Central memory CD8-positive, alpha-beta T cell (primary cell): ENCODE measurements around the gene GRIPAP1.

Experiments
- ATAC-seq: fragments of 150-1000 bp; cut with Tn5 transposase; replicated peaks from 2 replicates; pipeline ENCODE4 v1.10.0; 2022; ENCODE audit warnings: mild to moderate bottlenecking, moderate FRiP score, moderate number of reproducible peaks; ENCODE audit not compliant: poor library complexity, severe bottlenecking; ENCODE audit errors: extremely low read depth
- DNase-seq, 2 donors: peaks; one replicate each; pipeline ENCODE4 v3.0.0; 2021; ENCODE audit warnings: low spot score in 2 of 2
- H3K27ac Mint-ChIP-seq: one replicate; pipeline ENCODE4 v1.8.0; 2022; ENCODE audit warnings: low read depth, mild to moderate bottlenecking, moderate library complexity, mixed read lengths
- H3K27me3 Mint-ChIP-seq: one replicate; pipeline ENCODE4 v1.8.0; 2022; ENCODE audit warnings: mixed read lengths
- H3K36me3 Mint-ChIP-seq: one replicate; pipeline ENCODE4 v1.8.0; 2022; ENCODE audit warnings: mild to moderate bottlenecking, moderate library complexity, mixed read lengths; ENCODE audit not compliant: insufficient read depth
- H3K4me1 Mint-ChIP-seq: one replicate; pipeline ENCODE4 v1.8.0; 2022; ENCODE audit warnings: mixed read lengths
- H3K4me3 Mint-ChIP-seq: one replicate; pipeline ENCODE4 v1.8.0; 2022; ENCODE audit warnings: mild to moderate bottlenecking, moderate library complexity, mixed read lengths
- H3K9me3 Mint-ChIP-seq: one replicate; pipeline ENCODE4 v1.8.0; 2022; ENCODE audit warnings: mixed read lengths

GRIPAP1 gene

GRCh38 chrX:49002091-49002935 lies at the start of gene GRIPAP1:
GRIPAP1 (minus strand) TSS chrX:49002264; CDS start chrX:49002229, 35 bp downstream.
- peak within 1 kb of the TSS; percentile 99 for H3K4me3 Mint-ChIP-seq
- no peaks in the 10 kb centered on the region for H3K27me3 Mint-ChIP-seq
- H3K9me3 Mint-ChIP-seq: no peaks in the 10 kb centered on the region
- DNase-seq (peak; percentile 54 to 80), ATAC-seq (peak; percentile 73)
- peak within 1 kb of the TSS; percentile 99 for H3K27ac Mint-ChIP-seq
- H3K4me1 Mint-ChIP-seq: peaks cover 31% of the 10 kb centered on the region
- H3K36me3 Mint-ChIP-seq: peaks cover 29% of the 10 kb centered on the region

GRCh38 chrX:49043987-49044281 lies 41.9 kb upstream of the GRIPAP1 start:
- ATAC-seq: no peak
- DNase-seq: no peak
- Mint-ChIP-seq H3K9me3 (no peaks in the 10 kb centered on the region), H3K27ac (peak overlapping the region; percentile 94), H3K4me3 (peak overlapping the region; percentile 79), H3K36me3 (peaks cover 14% of the 10 kb centered on the region), H3K4me1 (peaks cover 29% of the 10 kb centered on the region), H3K27me3 (no peaks in the 10 kb centered on the region)

GRCh38 chrX:49043220-49043986 lies 41.3 kb upstream of the GRIPAP1 start, which contains the start of gene TFE3:
TFE3 (minus strand) TSS chrX:49043357; CDS start chrX:49043226, 131 bp downstream.
- Mint-ChIP-seq H3K4me3 (peak within 1 kb of the TSS; percentile 79), H3K36me3 (peaks cover 16% of the 10 kb centered on the region), H3K27ac (peak within 1 kb of the TSS; percentile 94), H3K4me1 (peaks cover 29% of the 10 kb centered on the region), H3K27me3 (no peaks in the 10 kb centered on the region), H3K9me3 (no peaks in the 10 kb centered on the region)
- DNase-seq: peak; percentile 78 to 96
- ATAC-seq: peak; percentile 91

- no peaks in the 10 kb centered on the region for H3K9me3 Mint-ChIP-seq
- peak overlapping the region; percentile 79 for H3K4me3 Mint-ChIP-seq
- ATAC-seq (no peak), DNase-seq (peak in 1 of 2 donors; percentile 13)
- H3K27me3 Mint-ChIP-seq: no peaks in the 10 kb centered on the region
- H3K4me1 Mint-ChIP-seq: peaks cover 29% of the 10 kb centered on the region
- H3K36me3 Mint-ChIP-seq: peaks cover 21% of the 10 kb centered on the region
- peak overlapping the region; percentile 94 for H3K27ac Mint-ChIP-seq
Observed at GRCh38 chrX:49042581-49043219, 40.6 kb upstream of the GRIPAP1 start.

GRCh38 chrX:49041744-49042580 lies 39.9 kb upstream of the GRIPAP1 start:
- DNase-seq: no peak
- H3K4me1 Mint-ChIP-seq: peaks cover 29% of the 10 kb centered on the region

GRCh38 chrX:49040376-49040955 lies 38.4 kb upstream of the GRIPAP1 start:
- Mint-ChIP-seq H3K27me3 (no peaks in the 10 kb centered on the region), H3K4me1 (peaks cover 29% of the 10 kb centered on the region)

More at GRCh38 chrX:49041744-49042580, 39.9 kb upstream of the GRIPAP1 start:
- peak overlapping the region; percentile 94 for H3K27ac Mint-ChIP-seq
- no peak for ATAC-seq
- H3K36me3 Mint-ChIP-seq: peaks cover 28% of the 10 kb centered on the region
- H3K27me3 Mint-ChIP-seq: no peaks in the 10 kb centered on the region
- H3K9me3 Mint-ChIP-seq: no peaks in the 10 kb centered on the region
- H3K4me3 Mint-ChIP-seq: peak overlapping the region; percentile 79

GRCh38 chrX:49039598-49040375 lies 37.7 kb upstream of the GRIPAP1 start:
- Mint-ChIP-seq H3K27ac (peak overlapping the region; percentile 68), H3K36me3 (peaks cover 33% of the 10 kb centered on the region), H3K4me1 (peaks cover 29% of the 10 kb centered on the region), H3K27me3 (no peaks in the 10 kb centered on the region), H3K4me3 (no peak overlapping the region), H3K9me3 (no peaks in the 10 kb centered on the region)
- ATAC-seq: no peak
- DNase-seq: no peak

More at GRCh38 chrX:49040376-49040955, 38.4 kb upstream of the GRIPAP1 start:
- peaks cover 31% of the 10 kb centered on the region for H3K36me3 Mint-ChIP-seq
- ATAC-seq: no peak
- no peak for DNase-seq
- no peak overlapping the region for H3K4me3 Mint-ChIP-seq
- peak overlapping the region; percentile 68 for H3K27ac Mint-ChIP-seq
- no peaks in the 10 kb centered on the region for H3K9me3 Mint-ChIP-seq

- no peak for DNase-seq
- no peak for ATAC-seq
- Mint-ChIP-seq H3K4me3 (no peak overlapping the region), H3K27ac (no peak overlapping the region), H3K27me3 (no peaks in the 10 kb centered on the region), H3K4me1 (peaks cover 29% of the 10 kb centered on the region), H3K9me3 (no peaks in the 10 kb centered on the region), H3K36me3 (peaks cover 35% of the 10 kb centered on the region)
Observed at GRCh38 chrX:49037883-49038475, 35.9 kb upstream of the GRIPAP1 start.

GRCh38 chrX:49030283-49030682 lies 28.2 kb upstream of the GRIPAP1 start:
- no peaks in the 10 kb centered on the region for H3K4me1 Mint-ChIP-seq
- peaks cover 25% of the 10 kb centered on the region for H3K36me3 Mint-ChIP-seq
- H3K9me3 Mint-ChIP-seq: no peaks in the 10 kb centered on the region
- H3K27ac Mint-ChIP-seq: peak overlapping the region; percentile 38
- H3K27me3 Mint-ChIP-seq: no peaks in the 10 kb centered on the region
- ATAC-seq (no peak), DNase-seq (no peak)
- H3K4me3 Mint-ChIP-seq: no peak overlapping the region

GRCh38 chrX:49029876-49030275 lies 27.8 kb upstream of the GRIPAP1 start:
- DNase-seq (no peak), ATAC-seq (no peak)
- Mint-ChIP-seq H3K36me3 (peaks cover 24% of the 10 kb centered on the region), H3K27ac (peak overlapping the region; percentile 38), H3K4me3 (no peak overlapping the region), H3K4me1 (no peaks in the 10 kb centered on the region), H3K27me3 (no peaks in the 10 kb centered on the region), H3K9me3 (no peaks in the 10 kb centered on the region)
